Fibroblast of lung (primary cell): Measurements from ENCODE around the gene MBNL3.

Experiments
- EZH2 ChIP-seq: IDR thresholded peaks from 2 replicates; pipeline ENCODE4 v1.5.1; 2012; ENCODE audit warnings: low read length, control low read depth, mild to moderate bottlenecking; ENCODE audit errors: missing control alignments
- TF ChIP-seq, protein P1 (sequence below), 2 donors: IDR thresholded peaks in 1 of 2; conservative IDR thresholded peaks in 1 of 2; 1 replicate in 1 of 2; 2 replicates in 1 of 2; pipeline ENCODE4 v1.5.1; 2011 to 2012; ENCODE audit warnings: low read length in 2 of 2, control low read depth in 1 of 2, inconsistent platforms in 1 of 2, low read depth in 1 of 2, mild to moderate bottlenecking in 1 of 2

DNA sequence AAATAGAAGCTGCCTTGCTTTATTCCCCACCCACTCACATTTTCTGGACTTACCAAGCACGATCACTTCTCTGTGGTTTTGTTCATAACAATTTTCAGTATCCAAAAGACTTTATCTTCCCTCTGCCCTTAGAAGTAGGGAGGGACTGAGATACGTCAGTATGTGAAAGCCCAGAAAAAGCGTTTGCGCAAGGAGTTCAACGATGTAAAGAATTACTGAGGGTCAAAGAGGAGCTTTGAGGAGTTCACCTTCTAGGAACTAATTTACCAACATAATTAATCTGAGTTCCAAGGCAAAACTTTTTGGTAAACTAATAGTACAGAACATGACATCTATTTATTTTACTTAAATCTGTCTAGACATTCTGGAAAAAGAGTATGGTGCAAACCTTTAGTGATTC is 84.6 kb downstream of the MBNL3 start:
- TF ChIP-seq EZH2: no peak
- TF ChIP-seq, protein P1, sequence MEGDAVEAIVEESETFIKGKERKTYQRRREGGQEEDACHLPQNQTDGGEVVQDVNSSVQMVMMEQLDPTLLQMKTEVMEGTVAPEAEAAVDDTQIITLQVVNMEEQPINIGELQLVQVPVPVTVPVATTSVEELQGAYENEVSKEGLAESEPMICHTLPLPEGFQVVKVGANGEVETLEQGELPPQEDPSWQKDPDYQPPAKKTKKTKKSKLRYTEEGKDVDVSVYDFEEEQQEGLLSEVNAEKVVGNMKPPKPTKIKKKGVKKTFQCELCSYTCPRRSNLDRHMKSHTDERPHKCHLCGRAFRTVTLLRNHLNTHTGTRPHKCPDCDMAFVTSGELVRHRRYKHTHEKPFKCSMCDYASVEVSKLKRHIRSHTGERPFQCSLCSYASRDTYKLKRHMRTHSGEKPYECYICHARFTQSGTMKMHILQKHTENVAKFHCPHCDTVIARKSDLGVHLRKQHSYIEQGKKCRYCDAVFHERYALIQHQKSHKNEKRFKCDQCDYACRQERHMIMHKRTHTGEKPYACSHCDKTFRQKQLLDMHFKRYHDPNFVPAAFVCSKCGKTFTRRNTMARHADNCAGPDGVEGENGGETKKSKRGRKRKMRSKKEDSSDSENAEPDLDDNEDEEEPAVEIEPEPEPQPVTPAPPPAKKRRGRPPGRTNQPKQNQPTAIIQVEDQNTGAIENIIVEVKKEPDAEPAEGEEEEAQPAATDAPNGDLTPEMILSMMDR (conservative IDR thresholded peaks at IDR 0.05 in 1 of 2, IDR thresholded peaks at IDR 0.05 in 1 of 2; ENCODE audit: low read depth in 1 of 2, low read length in 2 of 2): no peak
